GM23338 (cell line): ENCODE measurements around the gene CCDC86. TPM values are rescaled to one million over a fixed set of nuclear protein-coding genes. Genes with fewer than 3 reads are reported as not detected.
A peak's percentile ranks its signal among the peaks of the same experiment; 100 is the strongest.

Experiments used
- ATAC-seq: fragments of 200-7000 bp; cut with Tn5 transposase; 3 replicates; pipeline ENCODE4 v1.9.1; 2020
- DNase-seq: peaks from one replicate; pipeline ENCODE4 v3.0.0-alpha.2; 2015; ENCODE audit warnings: low spot score
- H2AFZ ChIP-seq: fragments of 200-600 bp; sonication (generic); 2 replicates; pipeline ENCODE4 v1.8.0; 2016; ENCODE audit warnings: antibody characterized with exemption, mild to moderate bottlenecking, moderate library complexity
- H3F3A ChIP-seq: fragments of 200-600 bp; sonication (generic); replicated peaks from 2 replicates; pipeline ENCODE4 v1.8.0; 2017; ENCODE audit warnings: antibody characterized with exemption, mixed run types, low read depth
- H3K27ac ChIP-seq: fragments of 200-600 bp; sonication (generic); 2 replicates; pipeline ENCODE4 v1.6.1; 2016; ENCODE audit warnings: low read depth
- H3K27me3 ChIP-seq: fragments of 200-600 bp; sonication (generic); 2 replicates; pipeline ENCODE4 v1.8.0; 2016; ENCODE audit warnings: mild to moderate bottlenecking, mixed run types, moderate library complexity; ENCODE audit not compliant: insufficient read depth
- H3K36me3 ChIP-seq: fragments of 200-600 bp; sonication (generic); 2 replicates; pipeline ENCODE4 v1.8.0; 2016; ENCODE audit warnings: mild to moderate bottlenecking; ENCODE audit not compliant: insufficient read depth
- H3K4me1 ChIP-seq: fragments of 200-600 bp; sonication (generic); 2 replicates; pipeline ENCODE4 v1.8.0; 2016; ENCODE audit warnings: mild to moderate bottlenecking, moderate library complexity; ENCODE audit not compliant: insufficient read depth
- H3K4me2 ChIP-seq: fragments of 200-600 bp; sonication (generic); 2 replicates; pipeline ENCODE4 v1.7.1; 2017; ENCODE audit warnings: mixed run types
- H3K4me3 ChIP-seq: fragments of 200-600 bp; sonication (generic); 2 replicates; pipeline ENCODE4 v1.6.1; 2016; ENCODE audit warnings: mixed run types
- H3K79me2 ChIP-seq: fragments of 200-600 bp; sonication (generic); replicated peaks from 2 replicates; pipeline ENCODE4 v1.8.0; 2017; ENCODE audit warnings: mild to moderate bottlenecking; ENCODE audit not compliant: insufficient read depth
- H3K9me2 ChIP-seq: fragments of 200-600 bp; sonication (generic); 2 replicates; pipeline ENCODE4 v1.8.0; 2017; ENCODE audit not compliant: insufficient read depth
- H4K20me1 ChIP-seq: fragments of 200-600 bp; sonication (generic); replicated peaks from 2 replicates; pipeline ENCODE4 v1.8.0; 2017; ENCODE audit warnings: mild to moderate bottlenecking; ENCODE audit not compliant: insufficient read depth
- H3K27ac Mint-ChIP-seq: 2 replicates; pipeline ENCODE4 v1.8.0; 2020; ENCODE audit warnings: inconsistent platforms, mild to moderate bottlenecking, moderate library complexity, mixed read lengths
- H3K27me3 Mint-ChIP-seq: 3 replicates; pipeline ENCODE4 v1.8.0; 2022; ENCODE audit warnings: low read depth, mild to moderate bottlenecking, moderate library complexity, mixed read lengths, inconsistent platforms; ENCODE audit not compliant: insufficient read depth, poor library complexity
- H3K36me3 Mint-ChIP-seq: 3 replicates; pipeline ENCODE4 v1.8.0; 2021; ENCODE audit warnings: low read depth, mild to moderate bottlenecking, inconsistent platforms, moderate library complexity, mixed read lengths
- H3K4me1 Mint-ChIP-seq: 3 replicates; pipeline ENCODE4 v1.8.0; 2020; ENCODE audit warnings: mild to moderate bottlenecking, inconsistent platforms, mixed read lengths
- H3K4me3 Mint-ChIP-seq: 3 replicates; pipeline ENCODE4 v1.8.0; 2021; ENCODE audit warnings: moderate library complexity, mild to moderate bottlenecking, inconsistent platforms, mixed read lengths
- H3K9me3 Mint-ChIP-seq: 3 replicates; pipeline ENCODE4 v1.8.0; 2020; ENCODE audit warnings: moderate library complexity, mild to moderate bottlenecking, inconsistent platforms, mixed read lengths
- CTCF ChIP-seq, 2 experiments: fragments of 200-600 bp in 1 of 2; sonication (generic) in 1 of 2; conservative IDR thresholded peaks; 2 replicates each; pipeline versions ENCODE4 v1.5.1 to v1.6.1; 2016 to 2017; ENCODE audit warnings: antibody characterized with exemption in 2 of 2, low read depth in 2 of 2, mild to moderate bottlenecking in 2 of 2, moderate library complexity in 1 of 2
- ETS1 ChIP-seq: IDR thresholded peaks from 2 replicates; pipeline ENCODE4 v1.6.1; 2016; ENCODE audit warnings: antibody characterized with exemption
- EZH2 ChIP-seq: fragments of 200-600 bp; sonication (generic); IDR thresholded peaks from one replicate; pipeline ENCODE4 v1.8.0; 2017; ENCODE audit warnings: antibody characterized with exemption, mild to moderate bottlenecking, low read depth; ENCODE audit not compliant: unreplicated experiment
- JUNB ChIP-seq: IDR thresholded peaks from one replicate; pipeline ENCODE4 v1.6.1; 2016; ENCODE audit warnings: antibody characterized with exemption; ENCODE audit not compliant: unreplicated experiment
- POLR2AphosphoS5 ChIP-seq: IDR thresholded peaks from 2 replicates; pipeline ENCODE4 v1.6.1; 2016; ENCODE audit warnings: antibody characterized with exemption, low read depth
- ZNF331 ChIP-seq: fragments of 250-450 bp; sonication (Bioruptor Pico); IDR thresholded peaks from 2 replicates; pipeline ENCODE4 v1.5.0; 2020; ENCODE audit warnings: low read depth, mild to moderate bottlenecking, moderate library complexity
- ZNF462 ChIP-seq: fragments of 250-450 bp; sonication (Bioruptor Pico); IDR thresholded peaks from 2 replicates; pipeline ENCODE4 v1.5.0; 2020; ENCODE audit warnings: mild to moderate bottlenecking, moderate library complexity
- polyA plus RNA-seq: library from polyadenylated mRNA; unstranded; fragments of >200 nt; fragmentation: Nextera tagmentation; extraction: Ambion mirVana; gene quantifications from 2 replicates; pipeline ENCODE4 v1.2.1, GENCODE V29; 2016
- total RNA-seq: library from RNA; depleted of rRNA; stranded (reverse); fragments of >200 nt; shearing (Covaris generic); gene quantifications from 2 replicates; pipeline ENCODE4 v1.2.3, GENCODE V29; 2014

CCDC86 gene
- total and polyA plus RNA-seq, 2 experiments from 2014 or later: 67.3 to 98.5 TPM

GRCh38 chr11:60887556-60887955, 45.6 kb downstream of the CCDC86 start:
- Histone ChIP-seq H3K4me1 (no peaks in the 10 kb centered on the region), H3F3A (no peaks in the 10 kb centered on the region), H3K4me2 (no peak overlapping the region), H2AFZ (no peak overlapping the region), H3K9me2 (no peaks in the 10 kb centered on the region), H3K79me2 (no peaks in the 10 kb centered on the region), H3K36me3 (no peaks in the 10 kb centered on the region; the same call in 1 of the 2 replicates), H3K27me3 (no peaks in the 10 kb centered on the region), H3K4me3 (no peak overlapping the region), H4K20me1 (peaks cover 7% of the 10 kb centered on the region), H3K27ac (no peak overlapping the region)
- no peaks in the 10 kb centered on the region for H3K9me3 Mint-ChIP-seq
- no peak overlapping the region for H3K4me3 Mint-ChIP-seq
- no peaks in the 10 kb centered on the region for H3K4me1 Mint-ChIP-seq
- no peak overlapping the region for H3K27ac Mint-ChIP-seq
- DNase-seq (peak; percentile 77), ATAC-seq (peak; percentile 100)
- peaks cover 9% of the 10 kb centered on the region for H3K36me3 Mint-ChIP-seq
- TF ChIP-seq POLR2AphosphoS5 (no peak), EZH2 (no peak), JUNB (no peak), CTCF (conservative IDR thresholded peaks at IDR 0.05; ENCODE audit: low read depth in 2 of 2) (peak; percentile 65 to 84)
- H3K27me3 Mint-ChIP-seq: peaks cover 4% of the 10 kb centered on the region

- Histone ChIP-seq H3K27ac (0 out of 2 replicates have a peak overlapping the region, but pooled peaks have one; percentile 19), H3F3A (no peaks in the 10 kb centered on the region), H4K20me1 (peaks cover 4% of the 10 kb centered on the region), H3K4me2 (no peak overlapping the region), H3K79me2 (no peaks in the 10 kb centered on the region), H3K27me3 (no peaks in the 10 kb centered on the region), H3K4me3 (no peak overlapping the region), H3K36me3 (peaks cover 13% of the 10 kb centered on the region), H3K4me1 (no peaks in the 10 kb centered on the region), H3K9me2 (no peaks in the 10 kb centered on the region), H2AFZ (no peak overlapping the region)
- Mint-ChIP-seq H3K27me3 (peaks cover 8% of the 10 kb centered on the region), H3K9me3 (no peaks in the 10 kb centered on the region), H3K4me3 (no peak overlapping the region), H3K36me3 (peaks cover 28% of the 10 kb centered on the region), H3K27ac (peak overlapping the region; percentile 3; the same call in 1 of the 2 replicates), H3K4me1 (no peaks in the 10 kb centered on the region)
- TF ChIP-seq ZNF331 (CRISPR knock-in tag): no peak
- TF ChIP-seq ETS1: no peak
- TF ChIP-seq ZNF462 (CRISPR knock-in tag): no peak
- no peak for DNase-seq
- ATAC-seq: no peak
These were observed 48.0 kb downstream of the CCDC86 start for GRCh38 chr11:60889869-60890311.
